Measurements from ENCODE around the gene SLN. TPM values are rescaled to one million over a fixed set of nuclear protein-coding genes. Genes with fewer than 3 reads are reported as not detected.

Gene SLN
- total RNA-seq, 4 donors from 2014 or later: 2.7 TPM; not detected in 3

DNA sequence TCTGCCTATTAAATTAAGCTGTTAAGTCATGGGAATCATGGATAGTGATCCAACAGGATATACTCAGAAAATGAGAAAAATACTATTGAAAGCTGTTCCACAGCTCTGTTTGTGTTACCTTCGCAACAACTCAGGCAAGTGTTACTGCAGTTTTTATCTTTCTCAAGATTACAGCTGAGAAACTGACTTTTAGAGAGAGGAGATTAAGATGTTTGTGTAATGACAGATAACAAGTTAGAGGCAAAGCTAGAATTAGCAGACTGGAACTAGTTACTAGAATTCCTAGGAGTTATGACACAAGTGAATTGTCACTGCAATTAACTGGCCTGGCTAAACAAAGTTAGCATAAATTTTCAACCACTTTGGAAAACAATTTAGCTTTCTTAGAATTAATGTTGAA, 1.6 kb downstream of the SLN start:
- H3K9me3 ChIP-seq: no peaks in the 10 kb centered on the region
- H3K27me3 ChIP-seq: no peaks in the 10 kb centered on the region
- H3K27ac ChIP-seq: no peak overlapping the region
- ATAC-seq: no peak
- H3K36me3 ChIP-seq: no peaks in the 10 kb centered on the region
- no peak overlapping the region for H3K4me3 ChIP-seq
- peaks cover 0 to 5% (median 0%) of the 10 kb centered on the region in 3 donors for H3K4me1 ChIP-seq
- 16 to 63% methylated on average over 1 of the region's 1 CpG for WGBS, 2 donors (ENCODE audit: low coverage in 1 of 2)
- TF ChIP-seq POLR2A (IDR thresholded peaks at IDR 0.05) (no peak), EP300 (IDR thresholded peaks at IDR 0.05) (no peak), POLR2AphosphoS5 (IDR thresholded peaks at IDR 0.05) (no peak)
- TF ChIP-seq, protein P1, sequence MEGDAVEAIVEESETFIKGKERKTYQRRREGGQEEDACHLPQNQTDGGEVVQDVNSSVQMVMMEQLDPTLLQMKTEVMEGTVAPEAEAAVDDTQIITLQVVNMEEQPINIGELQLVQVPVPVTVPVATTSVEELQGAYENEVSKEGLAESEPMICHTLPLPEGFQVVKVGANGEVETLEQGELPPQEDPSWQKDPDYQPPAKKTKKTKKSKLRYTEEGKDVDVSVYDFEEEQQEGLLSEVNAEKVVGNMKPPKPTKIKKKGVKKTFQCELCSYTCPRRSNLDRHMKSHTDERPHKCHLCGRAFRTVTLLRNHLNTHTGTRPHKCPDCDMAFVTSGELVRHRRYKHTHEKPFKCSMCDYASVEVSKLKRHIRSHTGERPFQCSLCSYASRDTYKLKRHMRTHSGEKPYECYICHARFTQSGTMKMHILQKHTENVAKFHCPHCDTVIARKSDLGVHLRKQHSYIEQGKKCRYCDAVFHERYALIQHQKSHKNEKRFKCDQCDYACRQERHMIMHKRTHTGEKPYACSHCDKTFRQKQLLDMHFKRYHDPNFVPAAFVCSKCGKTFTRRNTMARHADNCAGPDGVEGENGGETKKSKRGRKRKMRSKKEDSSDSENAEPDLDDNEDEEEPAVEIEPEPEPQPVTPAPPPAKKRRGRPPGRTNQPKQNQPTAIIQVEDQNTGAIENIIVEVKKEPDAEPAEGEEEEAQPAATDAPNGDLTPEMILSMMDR (IDR thresholded peaks at IDR 0.05): no peak

DNA sequence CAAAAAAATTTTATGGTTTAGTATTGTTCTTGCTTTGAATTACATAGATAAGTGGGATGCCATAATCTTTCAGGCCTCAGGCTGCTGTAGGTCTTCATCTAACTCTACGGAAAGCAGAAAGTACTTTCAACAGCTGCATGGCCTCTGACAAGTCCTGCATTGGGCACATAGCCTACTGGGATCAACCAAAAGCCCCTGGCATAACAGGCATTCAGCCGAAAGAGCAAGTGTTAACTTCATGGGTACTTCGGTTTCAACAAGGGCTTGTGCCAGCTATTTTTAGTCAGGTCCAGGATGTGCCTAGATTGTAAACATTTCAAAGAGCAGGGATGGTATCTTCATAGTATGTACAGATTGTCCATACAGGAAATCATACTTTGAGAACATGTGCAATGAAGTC, 3.1 kb downstream of the SLN start:
- Histone ChIP-seq H3K27ac (no peak overlapping the region), H3K4me3 (no peak overlapping the region), H3K36me3 (no peaks in the 10 kb centered on the region), H3K4me1 (peaks cover 0 to 5% (median 0%) of the 10 kb centered on the region in 3 donors), H3K9me3 (no peaks in the 10 kb centered on the region), H3K27me3 (no peaks in the 10 kb centered on the region)
- TF ChIP-seq POLR2AphosphoS5 (IDR thresholded peaks at IDR 0.05) (no peak), POLR2A (IDR thresholded peaks at IDR 0.05) (no peak), EP300 (IDR thresholded peaks at IDR 0.05) (no peak)
- TF ChIP-seq, protein P1 (IDR thresholded peaks at IDR 0.05): no peak
- WGBS, 2 donors (ENCODE audit: low coverage in 1 of 2): 58 to 90% methylated on average over 3 of the region's 3 CpGs
- ATAC-seq: no peak

DNA sequence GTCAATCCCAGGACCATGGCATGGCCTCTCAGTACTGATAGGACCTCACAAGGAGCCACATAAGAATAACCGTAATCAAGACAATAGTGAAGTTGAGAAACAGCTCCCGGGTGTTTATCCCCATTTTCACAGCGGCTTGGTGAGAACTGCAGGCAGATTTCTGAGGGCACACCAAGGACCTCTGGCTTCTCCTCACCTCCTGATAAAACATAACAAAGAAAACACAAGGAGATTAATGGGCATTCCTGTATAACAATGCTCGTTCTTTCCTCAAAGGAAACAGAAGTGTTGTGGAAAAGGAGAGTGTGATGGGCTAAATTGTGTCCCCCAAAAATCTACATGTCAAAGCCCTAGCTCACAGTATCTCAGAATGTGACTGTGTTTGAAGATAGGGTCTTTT, 4.0 kb downstream of the SLN start:
- H3K9me3 ChIP-seq: no peaks in the 10 kb centered on the region
- WGBS, 2 donors (ENCODE audit: low coverage in 1 of 2): 39 to 43% methylated on average over 3 to 4 of the region's 4 CpGs
- TF ChIP-seq EP300 (IDR thresholded peaks at IDR 0.05) (no peak), POLR2A (IDR thresholded peaks at IDR 0.05) (no peak), POLR2AphosphoS5 (IDR thresholded peaks at IDR 0.05) (no peak)
- TF ChIP-seq, protein P1 (IDR thresholded peaks at IDR 0.05): no peak
- no peaks in the 10 kb centered on the region for H3K36me3 ChIP-seq
- no peak overlapping the region for H3K27ac ChIP-seq
- H3K4me1 ChIP-seq: peaks cover 0 to under 1% (median 0%) of the 10 kb centered on the region in 3 donors
- ATAC-seq: no peak
- no peaks in the 10 kb centered on the region for H3K27me3 ChIP-seq
- H3K4me3 ChIP-seq: no peak overlapping the region

DNA sequence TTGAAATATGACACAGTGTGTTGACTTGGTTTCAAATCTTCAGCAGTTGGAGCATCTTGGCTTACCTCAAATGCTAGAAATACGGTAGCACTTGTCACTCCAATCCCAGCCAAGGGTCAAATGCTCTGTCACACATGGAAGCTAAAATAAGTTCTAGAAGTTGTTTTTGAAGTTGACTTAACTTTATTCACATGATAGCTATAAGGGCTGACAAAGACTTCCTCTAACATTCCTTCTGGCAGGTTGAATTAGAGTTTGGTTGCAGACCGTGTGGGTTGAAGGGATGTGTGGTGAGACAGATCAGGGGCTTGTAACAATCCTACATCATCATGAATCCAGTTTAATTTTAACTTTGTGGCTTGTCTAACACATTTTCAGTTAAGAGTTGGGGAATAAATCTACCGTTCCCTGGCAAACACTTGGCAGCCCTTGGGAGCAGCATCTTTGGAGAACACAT, 4.6 kb downstream of the SLN start:
- Histone ChIP-seq H3K27me3 (no peaks in the 10 kb centered on the region), H3K4me3 (no peak overlapping the region), H3K9me3 (no peaks in the 10 kb centered on the region), H3K27ac (no peak overlapping the region), H3K4me1 (no peaks in the 10 kb centered on the region), H3K36me3 (no peaks in the 10 kb centered on the region)
- TF ChIP-seq POLR2A (IDR thresholded peaks at IDR 0.05) (no peak), POLR2AphosphoS5 (IDR thresholded peaks at IDR 0.05) (no peak), EP300 (IDR thresholded peaks at IDR 0.05) (no peak)
- TF ChIP-seq, protein P1 (IDR thresholded peaks at IDR 0.05): no peak
- no peak for ATAC-seq
- WGBS, 2 donors (ENCODE audit: low coverage in 1 of 2): 49 to 60% methylated on average over 3 of the region's 3 CpGs

DNA sequence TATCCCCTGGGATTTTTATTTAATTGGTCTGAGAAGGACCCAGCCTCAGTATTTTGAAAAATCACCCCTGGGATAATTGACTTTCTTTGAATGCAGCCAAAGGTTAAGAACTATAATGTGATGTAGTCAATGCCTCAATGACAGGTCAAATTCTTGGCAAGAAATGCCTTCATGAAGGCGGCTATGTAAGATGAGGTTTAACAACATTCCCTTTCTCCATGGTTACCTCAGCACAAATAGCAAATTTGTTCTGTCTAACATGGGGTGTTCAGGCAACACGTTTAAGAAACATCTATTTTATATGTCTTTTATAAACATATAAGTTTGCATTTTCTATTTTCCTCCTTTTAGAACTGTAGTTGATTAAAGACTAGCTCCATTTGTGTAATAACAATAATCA, 5.3 kb downstream of the SLN start:
- H3K27ac ChIP-seq: no peak overlapping the region
- H3K4me3 ChIP-seq: no peak overlapping the region
- no peaks in the 10 kb centered on the region for H3K9me3 ChIP-seq
- H3K27me3 ChIP-seq: no peaks in the 10 kb centered on the region
- H3K36me3 ChIP-seq: no peaks in the 10 kb centered on the region
- TF ChIP-seq POLR2AphosphoS5 (IDR thresholded peaks at IDR 0.05) (no peak), POLR2A (IDR thresholded peaks at IDR 0.05) (no peak), EP300 (IDR thresholded peaks at IDR 0.05) (no peak)
- TF ChIP-seq, protein P1 (IDR thresholded peaks at IDR 0.05): no peak
- 4 to 31% methylated on average over 2 of the region's 2 CpGs for WGBS, 2 donors (ENCODE audit: low coverage in 1 of 2)
- ATAC-seq: no peak
- no peaks in the 10 kb centered on the region for H3K4me1 ChIP-seq
